Pancreas (tissue), 10 donors: ENCODE measurements around the gene CYTH4. TPM values are rescaled to one million over a fixed set of nuclear protein-coding genes. Genes with fewer than 3 reads are reported as not detected.

Experiments
- ATAC-seq, 4 donors: fragments of 200-7000 bp; cut with Tn5 transposase; one replicate each; pipeline versions ENCODE4 v1.8.0 to v1.9.1; 2020; ENCODE audit warnings: mild to moderate bottlenecking in 4 of 4, moderate library complexity in 4 of 4
- DNase-seq, 6 donors: peaks; one replicate each; pipeline ENCODE4 v3.0.0-alpha.2; 2020
- FAIRE-seq: peaks from 2 replicates; lab custom pipeline; 2012; peaks lifted over from hg19 to GRCh38; lab: Jason Lieb, UNC
- H3K27ac ChIP-seq, 4 donors: fragments of 200-600 bp; sonication (generic); 1 replicate in 3 of 4; 2 replicates in 1 of 4; pipeline versions ENCODE4 v1.5.0 to v1.8.0; 2020
- H3K27me3 ChIP-seq, 4 donors: fragments of 200-600 bp; one replicate each; pipeline ENCODE4 v1.8.0; 2021
- H3K36me3 ChIP-seq, 3 donors: fragments of 200-600 bp; sonication (generic) in 1 of 3; one replicate each; pipeline versions ENCODE4 v1.5.0 to v1.8.0; 2020 to 2021
- H3K4me1 ChIP-seq, 3 donors: fragments of 200-600 bp; one replicate each; pipeline ENCODE4 v1.8.0; 2021
- H3K4me3 ChIP-seq, 4 donors: fragments of 200-600 bp; sonication (generic) in 2 of 4; one replicate each; pipeline versions ENCODE4 v1.5.0 to v1.8.0; 2020 to 2021
- H3K9me3 ChIP-seq, 4 donors: fragments of 200-600 bp; one replicate each; pipeline ENCODE4 v1.8.0; 2021
- CTCF ChIP-seq, 4 donors: fragments of 200-600 bp; sonication (generic) in 3 of 4; IDR thresholded peaks; one replicate each; pipeline versions ENCODE4 v1.5.0 to v1.8.0; 2021; ENCODE audit warnings: antibody characterized with exemption in 4 of 4
- WGBS, 2 donors: extraction: QIAGEN DNeasy Blood & Tissue Kit; methylation state at CpG; one replicate each; pipeline ENCODE4 v1.1.7; 2013; 5-methylcytosine and 5-hydroxymethylcytosine counted together
- intact Hi-C, 3 donors: fragments of 100-400 bp; cut with DNase I; formaldehyde crosslinking; loops; one replicate each; pipeline versions ENCODE4 v1.11.1 to v1.14.2; 2022
- polyA plus RNA-seq, 2 donors: library from polyadenylated mRNA; stranded (reverse); fragments of 200-250 nt; gene quantifications; one replicate each; pipeline ENCODE4 v1.2.3, GENCODE V29; 2013
- total RNA-seq, 6 donors: library from RNA; stranded (reverse); fragmentation: NEBNext Ultra II Directional in 4 of 6; extraction: Animal tissue kit (Norgen Biotek cat#: 25700) in 4 of 6; gene quantifications; one replicate each; pipeline versions ENCODE4 v1.2.1 to v1.2.4, GENCODE V29; 2021 to 2023
- donor health status: healthy with polysubstance abuse.
- donor health status: DM: no; HTN: no; CAD: no; lungs with moderate emphysema.
- donor health status: DM: no; HTN: no; CAD: no.
- donor health status: control.
- donor health status: control.
- donor health status: Bipolar disorder and iron deficiency.
- donor health status: DM: yes; HTN: yes; CAD: no.
- donor health status: DM: no; HTN: no; CAD: no.
- donor health status: DM: no; HTN: no; CAD: no.
- donor health status: DM: yes; HTN: yes; CAD: no.

CYTH4 gene
- total and polyA plus RNA-seq, 8 donors: 0.79 to 12.0 (median 2.8) TPM

- H3K27me3 ChIP-seq: peaks cover 0 to 6% (median 0%) of the 10 kb centered on the region in 4 donors
- WGBS, 2 donors: 75 to 79% methylated on average over 11 of the region's 11 CpGs
- TF ChIP-seq CTCF (IDR thresholded peaks at IDR 0.05): no peak
- no peak for FAIRE-seq
- no peak for ATAC-seq
- no peaks in the 10 kb centered on the region for H3K36me3 ChIP-seq
- no peak overlapping the region for H3K27ac ChIP-seq
- intact Hi-C loops: no loop called here
- H3K4me1 ChIP-seq: no peaks in the 10 kb centered on the region
- no peak overlapping the region for H3K4me3 ChIP-seq
- H3K9me3 ChIP-seq: no peaks in the 10 kb centered on the region
- no peak for DNase-seq
Observed at GRCh38 chr22:37277384-37277783, 4.9 kb upstream of the CYTH4 start.

- H3K4me1 ChIP-seq: no peaks in the 10 kb centered on the region
- 49 to 56% methylated on average over 5 of the region's 5 CpGs for WGBS, 2 donors
- no peak for FAIRE-seq
- H3K27me3 ChIP-seq: peaks cover 0 to 6% (median 0%) of the 10 kb centered on the region in 4 donors
- no peaks in the 10 kb centered on the region for H3K36me3 ChIP-seq
- no peak for TF ChIP-seq CTCF (IDR thresholded peaks at IDR 0.05)
- intact Hi-C loops: no loop called here
- no peaks in the 10 kb centered on the region for H3K9me3 ChIP-seq
- H3K4me3 ChIP-seq: no peak overlapping the region
- no peak for DNase-seq
- ATAC-seq: no peak
- no peak overlapping the region for H3K27ac ChIP-seq
Observed at GRCh38 chr22:37278261-37278660, 4.0 kb upstream of the CYTH4 start.

- FAIRE-seq: no peak
- no peak for TF ChIP-seq CTCF (IDR thresholded peaks at IDR 0.05)
- no peak for ATAC-seq
- Histone ChIP-seq H3K27me3 (peaks cover 0 to 6% (median 0%) of the 10 kb centered on the region in 4 donors), H3K4me3 (no peak overlapping the region), H3K27ac (no peak overlapping the region), H3K9me3 (no peaks in the 10 kb centered on the region), H3K4me1 (no peaks in the 10 kb centered on the region), H3K36me3 (no peaks in the 10 kb centered on the region)
- intact Hi-C loops: no loop called here
- 61 to 66% methylated on average over 17 of the region's 17 CpGs for WGBS, 2 donors
- peak in 1 of 6 donors; percentile 10 for DNase-seq
Observed at GRCh38 chr22:37279331-37280181, 2.8 kb upstream of the CYTH4 start.

GRCh38 chr22:37280718-37281117 is 1.6 kb upstream of the CYTH4 start:
- no peak for TF ChIP-seq CTCF (IDR thresholded peaks at IDR 0.05)
- no peak for FAIRE-seq
- 90 to 98% methylated on average over 5 of the region's 5 CpGs for WGBS, 2 donors
- Histone ChIP-seq H3K27ac (no peak overlapping the region), H3K27me3 (peaks cover 0 to 6% (median 0%) of the 10 kb centered on the region in 4 donors), H3K36me3 (no peaks in the 10 kb centered on the region), H3K9me3 (no peaks in the 10 kb centered on the region), H3K4me1 (no peaks in the 10 kb centered on the region), H3K4me3 (no peak overlapping the region)
- intact Hi-C loops: no loop called here
- DNase-seq: no peak
- ATAC-seq: no peak

- no peaks in the 10 kb centered on the region for H3K4me1 ChIP-seq
- intact Hi-C loops: no loop called here
- FAIRE-seq: no peak
- H3K27ac ChIP-seq: no peak overlapping the region
- H3K27me3 ChIP-seq: peaks cover 0 to 6% (median 0%) of the 10 kb centered on the region in 4 donors
- DNase-seq: no peak
- no peak overlapping the region for H3K4me3 ChIP-seq
- 72 to 86% methylated on average over 7 of the region's 7 CpGs for WGBS, 2 donors
- H3K9me3 ChIP-seq: no peaks in the 10 kb centered on the region
- no peak for TF ChIP-seq CTCF (IDR thresholded peaks at IDR 0.05)
- no peaks in the 10 kb centered on the region for H3K36me3 ChIP-seq
- no peak for ATAC-seq
Observed at GRCh38 chr22:37281195-37281594, 1.1 kb upstream of the CYTH4 start.
